Kidney epithelial cell (primary cell): ENCODE results near the gene SMIM3. TPM values are rescaled to one million over a fixed set of nuclear protein-coding genes. Genes with fewer than 3 reads are reported as not detected.
"Not testable (repeated sequence)": the region's sequence is repeated elsewhere in the genome, so short reads cannot be mapped to it uniquely, and the experiment has no call there.

Experiments
- DNase-seq: peaks from one replicate; pipeline ENCODE4 v3.0.0-alpha.2; 2010; ENCODE audit warnings: low read depth
- H3K27me3 ChIP-seq: 2 replicates; pipeline ENCODE4 v1.6.0; 2011; ENCODE audit warnings: low read length; ENCODE audit not compliant: control insufficient read depth, insufficient read depth
- H3K36me3 ChIP-seq: 2 replicates; pipeline ENCODE4 v1.5.1; 2011; ENCODE audit warnings: low read length; ENCODE audit not compliant: control insufficient read depth, insufficient read depth
- H3K4me3 ChIP-seq: 2 replicates; pipeline ENCODE4 v1.5.1; 2011; ENCODE audit warnings: low read depth, mild to moderate bottlenecking, control low read depth, low read length
- total RNA-seq: library from RNA; depleted of rRNA; stranded (reverse); fragments of >200 nt; gene quantifications from 2 replicates; pipeline ENCODE4 v1.2.3, GENCODE V29; 2015
- TF ChIP-seq, protein P1 (sequence below): IDR thresholded peaks from 2 replicates; pipeline ENCODE4 v1.5.1; 2011; ENCODE audit warnings: mild to moderate bottlenecking, moderate library complexity, low read length, control low read depth, inconsistent platforms; ENCODE audit not compliant: insufficient read depth, poor library complexity, severe bottlenecking

Gene SMIM3
- total RNA-seq, 1 donor from 2014 or later: 9.7 TPM

DNA sequence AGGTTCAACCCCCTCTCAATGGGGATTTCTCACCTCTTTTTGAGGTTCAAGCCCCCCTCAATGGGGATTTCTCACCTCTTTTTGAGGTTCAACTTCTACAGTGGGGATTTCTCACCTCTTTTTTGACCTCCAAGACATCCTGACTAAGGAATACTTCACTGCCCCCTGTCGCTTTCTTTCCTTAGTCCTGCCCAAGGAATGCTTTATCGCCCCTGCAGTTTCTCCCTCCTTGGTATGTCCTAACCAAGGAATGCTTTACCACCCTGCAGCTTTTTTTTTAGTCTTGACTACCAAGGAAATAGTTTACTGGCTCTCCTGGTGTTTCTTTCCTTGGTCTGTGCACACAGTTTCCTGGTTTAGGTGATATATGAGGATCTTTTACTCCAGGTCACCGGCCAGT, 58.1 kb downstream of the SMIM3 start:
- Histone ChIP-seq H3K36me3 (no peaks in the 10 kb centered on the region), H3K27me3 (no peaks in the 10 kb centered on the region), H3K4me3 (no peak overlapping the region)
- TF ChIP-seq, protein P1, sequence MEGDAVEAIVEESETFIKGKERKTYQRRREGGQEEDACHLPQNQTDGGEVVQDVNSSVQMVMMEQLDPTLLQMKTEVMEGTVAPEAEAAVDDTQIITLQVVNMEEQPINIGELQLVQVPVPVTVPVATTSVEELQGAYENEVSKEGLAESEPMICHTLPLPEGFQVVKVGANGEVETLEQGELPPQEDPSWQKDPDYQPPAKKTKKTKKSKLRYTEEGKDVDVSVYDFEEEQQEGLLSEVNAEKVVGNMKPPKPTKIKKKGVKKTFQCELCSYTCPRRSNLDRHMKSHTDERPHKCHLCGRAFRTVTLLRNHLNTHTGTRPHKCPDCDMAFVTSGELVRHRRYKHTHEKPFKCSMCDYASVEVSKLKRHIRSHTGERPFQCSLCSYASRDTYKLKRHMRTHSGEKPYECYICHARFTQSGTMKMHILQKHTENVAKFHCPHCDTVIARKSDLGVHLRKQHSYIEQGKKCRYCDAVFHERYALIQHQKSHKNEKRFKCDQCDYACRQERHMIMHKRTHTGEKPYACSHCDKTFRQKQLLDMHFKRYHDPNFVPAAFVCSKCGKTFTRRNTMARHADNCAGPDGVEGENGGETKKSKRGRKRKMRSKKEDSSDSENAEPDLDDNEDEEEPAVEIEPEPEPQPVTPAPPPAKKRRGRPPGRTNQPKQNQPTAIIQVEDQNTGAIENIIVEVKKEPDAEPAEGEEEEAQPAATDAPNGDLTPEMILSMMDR: no peak
- DNase-seq: no peak

DNA sequence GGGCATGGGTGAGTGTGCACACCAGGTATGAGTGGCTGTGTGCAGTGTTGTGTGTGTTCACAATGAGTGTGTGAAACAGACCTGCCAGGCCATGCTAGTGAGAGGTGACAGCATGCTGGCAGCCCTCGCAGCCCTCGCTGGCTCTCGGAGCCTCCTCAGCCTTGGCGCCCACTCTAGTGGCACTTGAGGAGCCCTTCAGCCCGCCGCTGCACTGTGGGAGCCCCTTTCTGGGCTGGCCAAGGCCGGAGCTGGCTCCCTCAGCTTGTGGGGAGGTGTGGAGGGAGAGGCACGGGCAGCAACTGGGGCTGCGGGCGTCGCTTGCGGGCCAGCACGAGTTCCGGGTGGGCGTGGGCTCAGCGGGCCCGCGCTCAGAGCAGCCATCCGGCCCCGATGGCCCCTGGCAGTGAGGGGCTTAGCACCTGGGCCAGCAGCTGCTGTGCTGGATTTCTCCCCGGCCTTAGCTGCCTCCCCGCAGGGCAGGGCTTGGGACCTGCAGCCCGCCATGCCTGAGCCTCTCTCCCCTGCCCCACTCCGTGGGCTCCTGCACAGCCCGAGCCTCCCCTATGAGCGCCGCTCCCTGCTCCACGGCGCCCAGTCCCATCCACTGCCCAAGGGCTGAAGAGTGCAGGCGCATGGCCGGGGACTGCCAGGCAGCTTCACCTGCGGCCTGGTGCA, 66.8 kb downstream of the SMIM3 start:
- DNase-seq, H3K36me3 ChIP-seq, H3K27me3 ChIP-seq, H3K4me3 ChIP-seq: not testable (repeated sequence)

GRCh38 chr5:150846308-150846653, 67.7 kb downstream of the SMIM3 start, which contains the start of gene IRGM:
Gene IRGM (plus strand): TSS chr5:150846521. CDS start chr5:150848124, 1,603 bp downstream.
- not testable (repeated sequence) for H3K4me3 ChIP-seq, H3K27me3 ChIP-seq, DNase-seq, H3K36me3 ChIP-seq

Other genes with a start within 250 kb of the SMIM3 start
- gene SYNPO, start 138.1 kb upstream of the SMIM3 start, total RNA-seq: 3.4 and 4.0 TPM in 2 replicates
- 1.5 and 4.6 TPM in 2 replicates for gene MYOZ3, start 117.5 kb upstream of the SMIM3 start, total RNA-seq
- gene RBM22, start 77.7 kb upstream of the SMIM3 start, total RNA-seq: 55.6 and 56.7 TPM in 2 replicates
- 40.3 and 54.0 TPM in 2 replicates for gene DCTN4, start 19.7 kb upstream of the SMIM3 start, total RNA-seq
- not detected in 2 replicates for gene IRGM, start 67.8 kb downstream of the SMIM3 start, total RNA-seq
- 8.5 and 9.2 TPM in 2 replicates for gene ZNF300, start 126.2 kb downstream of the SMIM3 start, total RNA-seq
- 5.5 and 6.3 TPM in 2 replicates for gene GPX3, start 241.8 kb downstream of the SMIM3 start, total RNA-seq